Psoas muscle (tissue), 8 donors: ENCODE data around the gene PTGFR. TPM values are rescaled to one million over a fixed set of nuclear protein-coding genes. Genes with fewer than 3 reads are reported as not detected.

Experiments
- ATAC-seq, 4 donors: fragments of 200-7000 bp; cut with Tn5 transposase; one replicate each; pipeline ENCODE4 v1.9.1; 2020; ENCODE audit warnings: moderate library complexity in 3 of 4, mild to moderate bottlenecking in 2 of 4
- DNase-seq, 2 donors: peaks; one replicate each; pipeline ENCODE4 v3.0.0-alpha.2; 2020
- H3K27ac ChIP-seq: fragments of 200-600 bp; one replicate; pipeline ENCODE4 v1.8.0; 2022
- H3K27me3 ChIP-seq, 3 donors: fragments of 200-600 bp in 1 of 3; one replicate each; pipeline versions ENCODE4 v1.6.1 to v1.8.0; 2013 to 2022; ENCODE audit warnings: low read length in 2 of 3, mild to moderate bottlenecking in 2 of 3, moderate library complexity in 1 of 3; ENCODE audit not compliant: insufficient read depth in 3 of 3
- H3K36me3 ChIP-seq, 2 donors: fragments of 200-600 bp in 1 of 2; one replicate each; pipeline versions ENCODE4 v1.6.1 to v1.8.0; 2013 to 2022; ENCODE audit warnings: low read depth in 1 of 2, mild to moderate bottlenecking in 1 of 2, moderate library complexity in 1 of 2; ENCODE audit not compliant: insufficient read depth in 1 of 2
- H3K4me1 ChIP-seq: fragments of 200-600 bp; one replicate; pipeline ENCODE4 v1.8.0; 2022
- H3K4me3 ChIP-seq: fragments of 200-600 bp; one replicate; pipeline ENCODE4 v1.8.0; 2022; ENCODE audit warnings: mild to moderate bottlenecking
- H3K9me3 ChIP-seq: fragments of 200-600 bp; one replicate; pipeline ENCODE4 v1.8.0; 2022
- CTCF ChIP-seq: fragments of 200-600 bp; IDR thresholded peaks from one replicate; pipeline ENCODE4 v1.8.0; 2022; ENCODE audit warnings: antibody characterized with exemption
- WGBS, 3 donors: extraction: QIAGEN DNeasy Blood & Tissue Kit; methylation state at CpG; one replicate each; pipeline versions ENCODE4 v1.1.6 to v1.1.7; 2013; 5-methylcytosine and 5-hydroxymethylcytosine counted together
- intact Hi-C, 2 donors: fragments of 100-400 bp; cut with DNase I; formaldehyde crosslinking; loops; one replicate each; pipeline versions ENCODE4 v1.11.0 to v1.14.2; 2022
- polyA plus RNA-seq, 3 donors: library from polyadenylated mRNA; stranded (reverse); fragments of 200-250 nt; gene quantifications; one replicate each; pipeline ENCODE4 v1.2.3, GENCODE V29; 2013
- total RNA-seq, 4 donors: library from RNA; stranded (reverse); fragmentation: NEBNext Ultra II Directional in 2 of 4; extraction: Animal tissue kit (Norgen Biotek cat#: 25700) in 2 of 4; gene quantifications; one replicate each; pipeline versions ENCODE4 v1.2.1 to v1.2.4, GENCODE V29; 2021 to 2023
- donor health status: healthy with polysubstance abuse.
- donor health status: DM: no; HTN: no; CAD: no; lungs with moderate emphysema.
- donor health status: Bipolar disorder and iron deficiency.
- donor health status: healthy.
- donor health status: DM: yes; HTN: yes; CAD: no.
- donor health status: DM: no; HTN: no; CAD: no.
- donor health status: DM: no; HTN: no; CAD: no.
- donor health status: DM: yes; HTN: yes; CAD: no.

PTGFR gene
- total and polyA plus RNA-seq, 7 donors: 0.13 to 2.3 (median 0.95) TPM

GRCh38 chr1:78500529-78500928, 9.8 kb downstream of the PTGFR start:
- DNase-seq (no peak), ATAC-seq (no peak)
- TF ChIP-seq CTCF: no peak
- H3K9me3 ChIP-seq: no peaks in the 10 kb centered on the region
- H3K4me1 ChIP-seq: no peaks in the 10 kb centered on the region
- intact Hi-C loops: no loop called here
- H3K27me3 ChIP-seq: no peaks in the 10 kb centered on the region
- H3K36me3 ChIP-seq: no peaks in the 10 kb centered on the region
- H3K4me3 ChIP-seq: no peak overlapping the region
- no peak overlapping the region for H3K27ac ChIP-seq
- 62 to 63% (median 62%) methylated on average over 2 of the region's 2 CpGs for WGBS, 3 donors

- intact Hi-C loops: no loop called here
- DNase-seq (no peak), ATAC-seq (no peak)
- H3K4me3 ChIP-seq: no peak overlapping the region
- no peak for TF ChIP-seq CTCF
- no peaks in the 10 kb centered on the region for H3K4me1 ChIP-seq
- H3K9me3 ChIP-seq: no peaks in the 10 kb centered on the region
- H3K27ac ChIP-seq: no peak overlapping the region
- H3K27me3 ChIP-seq: no peaks in the 10 kb centered on the region
- no peaks in the 10 kb centered on the region for H3K36me3 ChIP-seq
Observed at GRCh38 chr1:78501203-78501602, 10.4 kb downstream of the PTGFR start.

GRCh38 chr1:78511334-78511733, 20.6 kb downstream of the PTGFR start:
- ATAC-seq: no peak
- intact Hi-C loops: no loop called here
- no peak for DNase-seq
- TF ChIP-seq CTCF: no peak
- WGBS, 3 donors: 70 to 86% (median 81%) methylated on average over 3 of the region's 3 CpGs
- Histone ChIP-seq H3K36me3 (no peaks in the 10 kb centered on the region), H3K27ac (no peak overlapping the region), H3K4me3 (no peak overlapping the region), H3K4me1 (no peaks in the 10 kb centered on the region), H3K9me3 (peaks cover 7% of the 10 kb centered on the region), H3K27me3 (no peaks in the 10 kb centered on the region)

GRCh38 chr1:78516716-78517115, 25.9 kb downstream of the PTGFR start:
- intact Hi-C loops: no loop called here
- TF ChIP-seq CTCF: no peak

GRCh38 chr1:78519446-78519845, 28.7 kb downstream of the PTGFR start:
- H3K4me3 ChIP-seq: no peak overlapping the region
- ATAC-seq (no peak), DNase-seq (no peak)
- intact Hi-C loops: no loop called here
- no peaks in the 10 kb centered on the region for H3K4me1 ChIP-seq
- H3K36me3 ChIP-seq: no peaks in the 10 kb centered on the region
- no peaks in the 10 kb centered on the region for H3K27me3 ChIP-seq
- TF ChIP-seq CTCF: no peak
- 70 to 74% (median 73%) methylated on average over 4 of the region's 4 CpGs for WGBS, 3 donors
- no peak overlapping the region for H3K27ac ChIP-seq
- H3K9me3 ChIP-seq: no peaks in the 10 kb centered on the region

More at GRCh38 chr1:78516716-78517115, 25.9 kb downstream of the PTGFR start:
- no peak overlapping the region for H3K4me3 ChIP-seq
- peaks cover 1% of the 10 kb centered on the region for H3K9me3 ChIP-seq
- no peaks in the 10 kb centered on the region for H3K4me1 ChIP-seq
- H3K36me3 ChIP-seq: no peaks in the 10 kb centered on the region
- DNase-seq: no peak
- ATAC-seq: no peak
- 42 to 56% (median 48%) methylated on average over 2 of the region's 2 CpGs for WGBS, 3 donors
- H3K27ac ChIP-seq: no peak overlapping the region
- no peaks in the 10 kb centered on the region for H3K27me3 ChIP-seq
